ENCODE results near the gene DUSP16.

DUSP16 gene

GRCh38 chr12:12451098-12451497 is 111.6 kb downstream of the DUSP16 start:
- TF ChIP-seq CTCF (IDR thresholded peaks at IDR 0.05; ENCODE audit: low read depth, low read length, missing control alignments) = no peak

GRCh38 chr12:12450043-12450471 is 112.6 kb downstream of the DUSP16 start:
- H3K4me3 ChIP-seq (ENCODE audit: low read depth, low read length) = no peak overlapping the region
- no peak for TF ChIP-seq CTCF (IDR thresholded peaks at IDR 0.05; ENCODE audit: low read depth, low read length, missing control alignments)
- no peak for DNase-seq (ENCODE audit: low read depth)

More at GRCh38 chr12:12451098-12451497, 111.6 kb downstream of the DUSP16 start:
- H3K4me3 ChIP-seq (ENCODE audit: low read depth, low read length) = no peak overlapping the region
- no peak for DNase-seq (ENCODE audit: low read depth)

DNA sequence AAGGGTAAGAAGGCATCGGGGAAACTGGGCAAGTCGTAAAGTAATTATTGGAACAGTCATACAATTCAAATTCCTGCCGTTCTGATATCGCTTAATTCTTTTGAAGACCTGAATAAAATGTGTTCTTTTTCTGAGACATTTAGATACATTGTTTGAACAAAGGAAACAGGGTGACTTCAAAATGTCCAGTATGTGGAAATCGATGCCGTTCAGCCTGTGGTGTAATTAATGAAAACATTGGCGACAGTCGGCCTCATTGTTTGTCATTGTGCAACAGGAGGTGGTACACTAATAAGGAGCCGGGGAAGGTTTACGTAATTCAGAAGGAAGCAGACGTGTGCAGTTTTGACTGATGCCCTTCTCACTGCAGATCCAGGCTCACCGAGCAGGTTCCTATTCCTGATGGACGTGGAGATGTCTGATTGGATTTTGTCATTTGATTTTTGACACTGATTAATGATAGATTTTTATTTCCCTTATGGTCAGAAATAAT is 113.1 kb downstream of the DUSP16 start:
- TF ChIP-seq CTCF (IDR thresholded peaks at IDR 0.05; ENCODE audit: low read depth, low read length, missing control alignments) = no peak
- H3K4me3 ChIP-seq (ENCODE audit: low read depth, low read length) = no peak overlapping the region
- DNase-seq (ENCODE audit: low read depth) = no peak

DNA sequence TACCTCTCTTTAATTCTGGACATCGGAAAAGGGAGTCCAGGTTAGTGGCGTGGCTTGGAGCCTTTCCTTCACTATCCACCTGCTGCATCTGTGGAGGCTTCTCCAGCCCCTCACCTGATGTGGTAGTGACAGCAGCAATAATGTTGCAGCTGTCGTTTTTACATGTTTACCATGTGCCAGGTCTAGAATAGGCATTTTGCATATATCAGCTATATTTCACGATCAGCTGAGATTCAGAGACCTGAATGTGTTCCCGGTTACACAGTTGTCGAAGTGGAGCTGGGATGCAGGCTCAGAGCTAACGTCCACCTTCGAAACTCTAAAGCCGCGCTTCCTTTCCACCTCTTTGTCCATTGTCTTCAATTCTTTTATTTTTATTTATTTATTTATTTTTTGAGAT is 114.8 kb downstream of the DUSP16 start:
- H3K4me3 ChIP-seq (ENCODE audit: low read depth, low read length) = no peak overlapping the region
- TF ChIP-seq CTCF (IDR thresholded peaks at IDR 0.05; ENCODE audit: low read depth, low read length, missing control alignments) = no peak
- no peak for DNase-seq (ENCODE audit: low read depth)

DNA sequence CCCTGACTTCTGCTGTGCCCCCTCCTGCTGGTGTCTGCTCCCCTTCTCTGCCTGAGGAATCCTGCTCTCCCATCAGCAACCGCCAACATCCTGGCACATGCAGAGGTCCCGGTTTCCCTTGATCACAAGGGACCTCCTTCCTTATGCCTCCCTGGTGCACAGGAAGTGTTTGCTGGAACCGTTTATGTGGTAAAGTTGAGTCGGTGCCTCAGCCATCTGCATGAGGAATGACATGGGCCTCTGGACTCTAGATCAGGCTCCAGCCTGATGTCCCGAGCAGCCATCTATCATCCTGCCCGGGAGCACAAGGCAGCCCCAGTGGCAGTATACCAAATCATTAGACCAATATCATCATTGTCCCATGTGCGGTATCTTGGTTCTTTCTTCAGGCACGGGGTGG is 115.4 kb downstream of the DUSP16 start:
- no peak for DNase-seq (ENCODE audit: low read depth)
- TF ChIP-seq CTCF (IDR thresholded peaks at IDR 0.05; ENCODE audit: low read depth, low read length, missing control alignments) = no peak
- no peak overlapping the region for H3K4me3 ChIP-seq (ENCODE audit: low read depth, low read length)

- H3K4me3 ChIP-seq (ENCODE audit: low read depth, low read length) = no peak overlapping the region
- no peak for TF ChIP-seq CTCF (IDR thresholded peaks at IDR 0.05; ENCODE audit: low read depth, low read length, missing control alignments)
Observed at GRCh38 chr12:12446786-12447185, 115.9 kb downstream of the DUSP16 start.

DNA sequence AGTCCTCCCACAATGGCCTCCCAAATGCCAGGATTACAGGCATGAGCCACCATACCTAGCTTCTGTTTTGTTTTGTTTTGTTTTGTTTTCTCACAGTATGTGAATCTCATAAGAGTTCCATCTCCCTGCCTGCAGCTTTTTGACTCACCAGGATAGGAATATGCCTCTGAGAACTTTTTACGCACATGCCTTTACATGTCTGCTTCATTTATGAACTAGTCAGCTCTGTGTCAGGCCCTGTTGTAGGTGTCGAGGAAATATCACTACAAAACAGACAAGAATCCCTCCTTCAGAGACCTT is 116.8 kb downstream of the DUSP16 start:
- no peak for DNase-seq (ENCODE audit: low read depth)
- H3K4me3 ChIP-seq (ENCODE audit: low read depth, low read length) = no peak overlapping the region
- TF ChIP-seq CTCF (IDR thresholded peaks at IDR 0.05; ENCODE audit: low read depth, low read length, missing control alignments) = no peak

More at GRCh38 chr12:12446786-12447185, 115.9 kb downstream of the DUSP16 start:
- no peak for DNase-seq (ENCODE audit: low read depth)

Measured in GM12864 (cell line).